Lung (tissue), 12 donors: ENCODE measurements around the gene ENOX2. TPM values are rescaled to one million over a fixed set of nuclear protein-coding genes. Genes with fewer than 3 reads are reported as not detected.

Experiments used
- ATAC-seq: fragments of 200-7000 bp; cut with Tn5 transposase; one replicate; pipeline ENCODE4 v1.9.1; 2020; ENCODE audit warnings: moderate number of reproducible peaks; ENCODE audit not compliant: insufficient read depth, low FRiP score
- DNase-seq, 3 donors: peaks; one replicate each; pipeline ENCODE4 v3.0.0-alpha.2; 2013 to 2017
- H3K27ac ChIP-seq, 2 donors: one replicate each; pipeline ENCODE4 v1.5.1; 2013; ENCODE audit warnings: mild to moderate bottlenecking in 2 of 2, moderate library complexity in 2 of 2, control low read depth in 1 of 2, inconsistent platforms in 1 of 2, low read depth in 1 of 2, low read length in 1 of 2
- H3K27me3 ChIP-seq, 3 donors: one replicate each; pipeline ENCODE4 v1.5.1; 2013; ENCODE audit warnings: low read length in 2 of 3; ENCODE audit not compliant: control insufficient read depth in 3 of 3, insufficient read depth in 3 of 3
- H3K36me3 ChIP-seq, 4 donors: one replicate each; pipeline ENCODE4 v1.5.1; 2013; ENCODE audit warnings: low read length in 4 of 4, mild to moderate bottlenecking in 1 of 4, moderate library complexity in 1 of 4; ENCODE audit not compliant: control insufficient read depth in 4 of 4, insufficient read depth in 4 of 4
- H3K4me1 ChIP-seq, 5 donors: one replicate each; pipeline ENCODE4 v1.5.1; 2013; ENCODE audit warnings: low read length in 5 of 5, mild to moderate bottlenecking in 2 of 5, moderate library complexity in 1 of 5; ENCODE audit not compliant: control insufficient read depth in 5 of 5, insufficient read depth in 5 of 5
- H3K4me3 ChIP-seq: one replicate; pipeline ENCODE4 v1.5.1; 2013; ENCODE audit warnings: mild to moderate bottlenecking, control low read depth, moderate library complexity
- H3K9ac ChIP-seq, 2 donors: one replicate each; pipeline ENCODE4 v1.5.1; 2013; ENCODE audit warnings: low read length in 2 of 2, control low read depth in 1 of 2; ENCODE audit not compliant: insufficient read depth in 1 of 2
- H3K9me3 ChIP-seq, 4 donors: one replicate each; pipeline ENCODE4 v1.5.1; 2013; ENCODE audit warnings: low read length in 3 of 4, mild to moderate bottlenecking in 1 of 4, moderate library complexity in 1 of 4; ENCODE audit not compliant: control insufficient read depth in 4 of 4, insufficient read depth in 3 of 4
- WGBS, 2 donors: extraction: QIAGEN DNeasy Blood & Tissue Kit; methylation state at CpG; one replicate each; pipeline ENCODE4 v1.1.7; 2013; 5-methylcytosine and 5-hydroxymethylcytosine counted together
- polyA plus RNA-seq, 2 donors: library from polyadenylated mRNA; stranded (reverse); fragments of 200-250 nt; gene quantifications; one replicate each; pipeline ENCODE4 v1.2.1, GENCODE V29; 2013
- total RNA-seq, 2 donors: library from RNA; depleted of rRNA in 1 of 2; stranded (reverse); fragments of >200 nt in 1 of 2; gene quantifications; one replicate each; pipeline ENCODE4 v1.2.1, GENCODE V29; 2014 to 2021
- TF ChIP-seq, protein P1 (sequence below): IDR thresholded peaks from 2 replicates; pipeline ENCODE4 v1.5.1; 2012; ENCODE audit warnings: mild to moderate bottlenecking; ENCODE audit errors: control extremely low read depth, extremely low read depth
- donor health status: control.
- donor health status: control.
- donor health status: Bipolar disorder and iron deficiency.
- donor health status: healthy.
- donor health status: DM: yes; HTN: yes; CAD: no.

ENOX2 gene
- total and polyA plus RNA-seq, 4 donors = 3.4 to 15.8 (median 10.8) TPM

DNA sequence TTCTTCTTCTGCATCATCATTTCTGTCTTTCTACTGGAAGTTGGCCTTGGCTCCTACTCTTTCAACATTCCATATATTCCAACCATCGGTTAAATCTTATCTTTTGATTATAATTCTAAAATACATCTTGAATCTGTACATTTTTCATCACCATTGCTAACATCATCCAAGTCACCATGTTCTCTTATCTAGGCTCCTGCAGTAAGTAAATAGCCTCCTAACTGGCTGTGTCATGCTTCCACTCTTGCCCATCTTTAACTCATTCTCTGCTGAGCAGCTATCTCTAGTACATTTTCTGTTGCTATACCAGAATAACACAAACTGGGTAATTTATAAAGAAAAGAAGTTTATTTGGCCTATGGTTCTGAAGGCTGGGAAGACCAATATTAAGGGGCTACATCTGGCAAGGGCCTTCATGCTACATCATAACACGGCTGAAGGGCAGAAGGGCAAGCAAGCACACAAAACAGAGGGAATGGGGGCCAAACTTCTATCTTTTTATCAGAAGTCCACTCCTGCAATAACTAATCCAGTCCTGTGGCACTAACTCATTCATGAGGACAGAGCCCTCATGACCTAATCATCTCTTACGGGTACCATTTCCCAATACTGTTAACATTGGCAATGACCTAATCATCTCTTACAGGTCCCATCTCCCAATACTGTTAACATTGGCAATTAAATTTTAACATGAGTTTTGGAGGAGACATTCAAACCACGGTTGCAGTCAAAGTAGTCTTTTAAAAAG lies 72.2 kb downstream of the ENOX2 start:
- Histone ChIP-seq H3K27ac (no peak overlapping the region), H3K9me3 (no peaks in the 10 kb centered on the region), H3K27me3 (peaks cover 0 to 7% (median 4%) of the 10 kb centered on the region in 3 donors), H3K9ac (no peak overlapping the region), H3K36me3 (no peaks in the 10 kb centered on the region), H3K4me3 (no peak overlapping the region), H3K4me1 (peaks cover 0 to 2% (median 0%) of the 10 kb centered on the region in 5 donors)
- DNase-seq (no peak), ATAC-seq (no peak)
- TF ChIP-seq, protein P1, sequence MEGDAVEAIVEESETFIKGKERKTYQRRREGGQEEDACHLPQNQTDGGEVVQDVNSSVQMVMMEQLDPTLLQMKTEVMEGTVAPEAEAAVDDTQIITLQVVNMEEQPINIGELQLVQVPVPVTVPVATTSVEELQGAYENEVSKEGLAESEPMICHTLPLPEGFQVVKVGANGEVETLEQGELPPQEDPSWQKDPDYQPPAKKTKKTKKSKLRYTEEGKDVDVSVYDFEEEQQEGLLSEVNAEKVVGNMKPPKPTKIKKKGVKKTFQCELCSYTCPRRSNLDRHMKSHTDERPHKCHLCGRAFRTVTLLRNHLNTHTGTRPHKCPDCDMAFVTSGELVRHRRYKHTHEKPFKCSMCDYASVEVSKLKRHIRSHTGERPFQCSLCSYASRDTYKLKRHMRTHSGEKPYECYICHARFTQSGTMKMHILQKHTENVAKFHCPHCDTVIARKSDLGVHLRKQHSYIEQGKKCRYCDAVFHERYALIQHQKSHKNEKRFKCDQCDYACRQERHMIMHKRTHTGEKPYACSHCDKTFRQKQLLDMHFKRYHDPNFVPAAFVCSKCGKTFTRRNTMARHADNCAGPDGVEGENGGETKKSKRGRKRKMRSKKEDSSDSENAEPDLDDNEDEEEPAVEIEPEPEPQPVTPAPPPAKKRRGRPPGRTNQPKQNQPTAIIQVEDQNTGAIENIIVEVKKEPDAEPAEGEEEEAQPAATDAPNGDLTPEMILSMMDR = no peak
- WGBS, 2 donors = 75% methylated on average over 4 of the region's 4 CpGs

DNA sequence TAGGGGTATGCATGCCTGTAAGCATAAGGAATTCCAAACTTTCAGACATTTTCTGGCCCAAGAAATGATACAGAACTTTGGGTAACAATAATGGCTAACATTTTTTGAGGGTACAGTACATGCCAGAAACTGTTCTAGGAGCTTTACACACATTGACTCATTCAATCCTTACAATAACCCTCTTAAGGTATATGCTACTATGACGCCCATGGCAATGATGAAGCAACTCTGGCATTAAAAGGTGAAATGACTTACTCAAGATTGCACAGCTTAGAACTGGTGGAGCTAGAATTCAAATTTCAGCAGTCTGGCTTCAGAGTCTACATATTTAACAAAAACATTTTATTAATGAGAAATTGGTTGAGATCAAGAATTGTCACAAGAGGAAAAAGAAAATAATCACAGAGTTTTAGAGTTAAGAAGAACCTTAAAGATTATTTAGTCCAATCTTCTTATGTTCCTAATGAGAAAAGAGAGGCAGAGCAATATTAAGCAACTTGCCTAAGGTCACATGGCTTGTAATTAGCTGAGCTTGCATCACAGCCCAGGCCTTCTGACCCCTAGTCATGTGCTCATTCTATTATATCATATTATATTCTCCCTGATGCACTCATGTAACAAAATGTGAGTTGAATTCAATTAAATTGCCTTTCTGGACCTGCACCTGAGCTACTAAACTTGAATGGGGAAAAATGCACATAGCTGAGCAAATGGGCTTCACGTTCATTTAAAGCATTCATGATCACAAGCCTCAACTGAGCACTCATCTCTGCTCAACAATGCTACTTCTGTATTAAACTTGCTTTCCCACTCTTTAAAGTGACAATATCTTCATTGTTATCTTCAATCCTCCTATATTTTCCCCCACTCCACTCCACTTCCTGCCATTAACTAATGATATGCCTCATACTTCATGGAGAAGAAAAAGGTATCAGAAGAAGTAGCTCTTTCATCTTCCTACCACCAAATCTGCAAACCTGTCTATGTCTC lies 73.2 kb downstream of the ENOX2 start:
- Histone ChIP-seq H3K27ac (no peak overlapping the region), H3K4me3 (no peak overlapping the region), H3K36me3 (no peaks in the 10 kb centered on the region), H3K9ac (no peak overlapping the region), H3K9me3 (no peaks in the 10 kb centered on the region), H3K27me3 (peaks cover 0 to 7% (median 4%) of the 10 kb centered on the region in 3 donors), H3K4me1 (peaks cover 0 to 2% (median 0%) of the 10 kb centered on the region in 5 donors)
- no peak for ATAC-seq
- 53 to 59% methylated on average over 2 of the region's 2 CpGs for WGBS, 2 donors
- TF ChIP-seq, protein P1 = no peak
- DNase-seq = peak in 1 of 3 donors; percentile 4

DNA sequence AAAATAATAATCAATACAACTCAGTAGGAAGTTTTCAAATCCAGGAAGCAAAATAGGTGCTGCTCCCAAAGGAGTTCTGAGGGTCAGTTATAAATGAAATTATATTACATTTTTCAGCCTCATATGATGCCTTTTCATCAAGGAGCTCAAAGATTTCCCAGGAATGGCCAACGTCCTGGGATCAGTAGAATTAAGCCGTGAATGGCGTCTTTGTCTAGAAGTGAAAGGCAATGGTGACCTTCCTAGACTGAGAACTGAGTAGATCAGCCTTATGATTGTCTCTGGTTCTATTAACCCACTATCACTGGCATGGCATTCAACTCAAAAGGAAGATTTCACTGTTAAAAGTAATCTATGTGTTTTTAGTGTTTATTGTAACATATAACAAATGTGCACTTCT lies 74.4 kb downstream of the ENOX2 start:
- TF ChIP-seq, protein P1 = no peak

More for the DNA sequence above, 74.4 kb downstream of the ENOX2 start:
- 76 to 98% methylated on average over 3 of the region's 3 CpGs for WGBS, 2 donors
- no peak for DNase-seq
- H3K9me3 ChIP-seq = no peaks in the 10 kb centered on the region
- no peak overlapping the region for H3K9ac ChIP-seq
- no peak overlapping the region for H3K4me3 ChIP-seq
- H3K27me3 ChIP-seq = peaks cover 0 to 7% (median 4%) of the 10 kb centered on the region in 3 donors
- no peak for ATAC-seq
- H3K36me3 ChIP-seq = no peaks in the 10 kb centered on the region
- no peaks in the 10 kb centered on the region for H3K4me1 ChIP-seq
- no peak overlapping the region for H3K27ac ChIP-seq
